ENCODE results near the gene FBXO21.
"Not testable (repeated sequence)": the region's sequence is repeated elsewhere in the genome, so short reads cannot be mapped to it uniquely, and the experiment has no call there.

Gene FBXO21, protein sequence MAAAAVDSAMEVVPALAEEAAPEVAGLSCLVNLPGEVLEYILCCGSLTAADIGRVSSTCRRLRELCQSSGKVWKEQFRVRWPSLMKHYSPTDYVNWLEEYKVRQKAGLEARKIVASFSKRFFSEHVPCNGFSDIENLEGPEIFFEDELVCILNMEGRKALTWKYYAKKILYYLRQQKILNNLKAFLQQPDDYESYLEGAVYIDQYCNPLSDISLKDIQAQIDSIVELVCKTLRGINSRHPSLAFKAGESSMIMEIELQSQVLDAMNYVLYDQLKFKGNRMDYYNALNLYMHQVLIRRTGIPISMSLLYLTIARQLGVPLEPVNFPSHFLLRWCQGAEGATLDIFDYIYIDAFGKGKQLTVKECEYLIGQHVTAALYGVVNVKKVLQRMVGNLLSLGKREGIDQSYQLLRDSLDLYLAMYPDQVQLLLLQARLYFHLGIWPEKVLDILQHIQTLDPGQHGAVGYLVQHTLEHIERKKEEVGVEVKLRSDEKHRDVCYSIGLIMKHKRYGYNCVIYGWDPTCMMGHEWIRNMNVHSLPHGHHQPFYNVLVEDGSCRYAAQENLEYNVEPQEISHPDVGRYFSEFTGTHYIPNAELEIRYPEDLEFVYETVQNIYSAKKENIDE

GRCh38 chr12:117190210-117190781 lies at the start of gene FBXO21:
Gene FBXO21, minus strand, starts transcription at chr12:117190470. Its CDS starts 14 bp downstream, at chr12:117190456.
- in situ Hi-C loops (cut with HindIII; ENCODE audit: low sequenced_read_pairs): no loop called here

- in situ Hi-C loops (cut with HindIII; ENCODE audit: low sequenced_read_pairs): no loop called here
These were observed 46.3 kb upstream of the FBXO21 start for GRCh38 chr12:117236456-117237001.

DNA sequence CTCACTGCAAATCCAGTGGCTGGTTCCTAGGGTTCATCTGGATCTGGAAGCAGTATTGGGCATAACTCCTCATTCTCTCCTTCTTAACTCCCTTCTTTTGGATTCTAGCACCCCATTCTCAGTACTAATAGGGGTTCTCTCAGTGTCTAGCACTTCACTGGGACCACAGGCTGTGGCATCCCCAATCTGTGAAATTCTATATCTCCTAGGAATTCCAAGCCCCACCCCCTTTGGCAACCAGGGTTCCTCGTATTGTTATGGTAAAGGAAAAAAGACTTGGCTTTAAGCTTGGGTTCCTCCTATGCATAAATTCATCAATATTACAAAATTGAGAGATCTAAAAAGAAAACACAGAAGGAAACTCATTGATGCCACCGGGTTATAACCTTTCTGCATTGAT lies 45.0 kb upstream of the FBXO21 start:
- in situ Hi-C loops (cut with HindIII; ENCODE audit: low sequenced_read_pairs): no loop called here

- in situ Hi-C loops (cut with HindIII; ENCODE audit: low sequenced_read_pairs): no loop called here
These were observed 44.2 kb upstream of the FBXO21 start for GRCh38 chr12:117234441-117234840.

- in situ Hi-C loops (cut with HindIII; ENCODE audit: low sequenced_read_pairs): no loop called here
These were observed 41.5 kb upstream of the FBXO21 start for GRCh38 chr12:117231750-117232149.

GRCh38 chr12:117228239-117228638 lies 38.0 kb upstream of the FBXO21 start:
- in situ Hi-C loops (cut with HindIII; ENCODE audit: low sequenced_read_pairs): no loop called here

DNA sequence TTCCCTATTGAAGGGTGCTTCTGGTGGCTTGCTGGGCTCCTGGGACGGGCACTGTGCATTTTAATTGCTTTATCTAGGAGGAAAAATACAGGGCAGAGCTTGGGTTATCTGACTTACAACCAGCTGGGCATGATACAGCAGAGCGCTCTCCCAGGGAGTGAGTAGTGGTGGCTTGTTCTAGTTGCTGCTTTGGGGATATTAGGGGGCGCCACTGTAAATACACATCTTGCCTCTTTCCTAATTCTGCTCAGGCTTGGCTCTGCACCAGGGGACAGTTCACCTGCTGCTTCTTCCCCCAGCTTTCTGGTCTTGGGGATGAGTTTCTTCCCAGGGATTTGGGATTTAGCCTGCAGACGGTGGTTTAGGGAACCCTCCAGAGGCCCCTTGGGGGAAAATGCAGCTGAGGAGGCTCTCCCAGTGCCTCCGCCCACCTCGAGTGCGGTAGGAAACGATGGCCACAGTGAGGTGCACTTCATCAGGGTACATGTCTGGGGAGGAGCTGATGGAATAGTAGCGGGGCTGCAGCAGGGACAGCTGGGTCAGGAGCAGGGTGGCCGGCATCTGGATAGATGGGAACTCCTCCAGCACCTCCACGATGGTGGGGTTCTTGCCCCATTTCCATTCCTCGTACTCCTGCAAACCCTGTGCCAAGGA lies 36.9 kb upstream of the FBXO21 start:
- in situ Hi-C loops (cut with HindIII; ENCODE audit: low sequenced_read_pairs): no loop called here

DNA sequence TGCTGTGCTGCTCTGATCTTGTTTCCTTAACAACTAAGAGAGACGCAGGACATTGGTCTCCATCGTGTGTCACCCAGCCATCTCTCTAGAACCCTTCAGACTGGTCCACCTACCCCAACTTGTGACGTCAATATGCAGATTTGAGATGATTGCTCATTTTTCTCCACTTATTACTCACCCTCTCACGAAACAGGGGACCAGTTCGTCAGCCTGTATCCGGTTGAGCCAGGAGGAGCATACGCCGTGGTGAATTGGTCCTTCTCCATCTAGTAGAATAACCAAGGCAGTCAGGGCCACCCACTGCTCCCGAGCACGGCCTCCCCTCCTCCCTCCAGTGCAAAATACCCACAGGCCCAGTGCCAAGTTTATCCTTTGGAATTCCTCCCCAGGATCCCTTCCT lies 36.2 kb upstream of the FBXO21 start:
- in situ Hi-C loops (cut with HindIII; ENCODE audit: low sequenced_read_pairs): no loop called here

GRCh38 chr12:117225179-117225578 lies 34.9 kb upstream of the FBXO21 start:
- in situ Hi-C loops (cut with HindIII; ENCODE audit: low sequenced_read_pairs): no loop called here

DNA sequence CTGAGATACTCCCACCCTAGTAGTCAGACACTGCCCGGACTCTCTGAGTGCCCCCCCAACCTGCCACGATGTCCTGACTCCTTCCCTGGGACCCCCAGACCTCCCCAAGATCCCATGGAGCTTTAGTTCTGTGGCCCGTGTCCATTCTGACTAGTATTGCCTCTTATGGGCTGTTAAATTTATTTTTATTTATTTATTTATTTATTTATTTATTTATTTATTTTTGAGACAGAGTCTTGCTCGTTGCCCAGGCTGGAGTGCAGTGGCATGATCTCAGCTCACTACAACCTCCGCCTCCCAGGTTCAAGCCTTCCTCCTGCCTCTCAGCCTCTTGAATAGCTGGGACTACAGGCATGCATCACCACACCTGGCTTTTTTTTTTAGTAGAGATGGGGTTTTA lies 30.7 kb upstream of the FBXO21 start:
- in situ Hi-C loops (cut with HindIII; ENCODE audit: low sequenced_read_pairs): not testable (repeated sequence)

- in situ Hi-C loops (cut with HindIII; ENCODE audit: low sequenced_read_pairs): no loop called here
These were observed 27.9 kb upstream of the FBXO21 start for GRCh38 chr12:117218149-117218548.

DNA sequence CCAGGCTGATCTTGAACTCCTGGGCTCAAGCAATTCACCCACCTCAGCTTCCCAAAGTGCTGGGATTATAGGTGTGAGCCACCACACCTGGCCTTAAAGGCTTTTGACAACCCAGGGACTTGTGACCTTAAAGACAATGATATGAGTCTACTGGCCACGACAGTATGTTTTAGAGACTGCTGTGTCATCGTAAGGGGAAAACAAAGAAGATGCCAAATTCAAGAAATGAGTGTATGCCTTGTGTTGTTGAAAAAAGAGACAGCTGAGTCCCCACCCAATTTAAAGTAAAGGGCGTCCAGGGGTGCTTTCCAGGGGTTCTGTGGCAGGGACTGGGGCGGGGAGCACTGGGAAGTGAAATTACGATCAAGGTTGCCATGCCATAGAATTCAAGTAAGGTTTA lies 26.4 kb upstream of the FBXO21 start:
- in situ Hi-C loops (cut with HindIII; ENCODE audit: low sequenced_read_pairs): no loop called here

- in situ Hi-C loops (cut with HindIII; ENCODE audit: low sequenced_read_pairs): loop anchor here (5.0 kb wide), 1 partner anchor 643 kb away; no protein-coding TSS in a partner anchor
These were observed 24.5 kb upstream of the FBXO21 start for GRCh38 chr12:117214797-117215196.

- in situ Hi-C loops (cut with HindIII; ENCODE audit: low sequenced_read_pairs): loop anchor here (5.0 kb wide), 1 partner anchor 644 kb away; no protein-coding TSS in a partner anchor
These were observed 23.1 kb upstream of the FBXO21 start for GRCh38 chr12:117213295-117213808.

DNA sequence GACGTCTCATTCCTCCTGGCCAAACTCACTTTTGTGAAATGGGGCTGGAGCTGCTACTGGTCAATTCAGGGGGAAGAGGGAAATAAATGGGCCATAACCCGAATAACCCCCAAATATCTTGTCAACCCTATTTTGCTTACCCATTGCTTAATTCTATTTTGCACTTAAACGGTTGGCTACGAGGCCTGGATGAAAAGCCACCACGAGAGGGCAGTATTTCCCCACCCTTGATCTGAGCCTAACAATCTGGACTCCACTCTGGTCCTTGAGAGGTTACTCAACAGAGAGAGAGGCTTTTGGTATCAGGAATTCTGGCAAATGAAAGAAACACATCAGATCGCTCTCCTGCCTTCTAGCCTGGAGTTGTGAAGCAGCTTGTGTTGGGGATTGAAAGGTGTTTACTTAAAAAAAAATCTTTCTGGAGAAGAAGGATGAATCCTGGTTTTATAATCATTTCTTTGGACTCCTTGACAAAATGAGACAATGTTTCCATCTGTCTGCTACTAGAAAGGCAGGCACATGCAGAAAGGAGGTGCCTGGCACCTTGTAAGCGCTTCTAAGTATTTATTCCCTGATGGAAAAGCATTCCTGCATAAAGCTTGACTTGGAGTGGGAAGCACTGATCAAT lies 22.4 kb upstream of the FBXO21 start:
- in situ Hi-C loops (cut with HindIII; ENCODE audit: low sequenced_read_pairs): loop anchor here (5.0 kb wide), 1 partner anchor 645 kb away; no protein-coding TSS in a partner anchor

GRCh38 chr12:117210266-117210918 lies 20.1 kb upstream of the FBXO21 start:
- in situ Hi-C loops (cut with HindIII; ENCODE audit: low sequenced_read_pairs): loop anchor here (5.0 kb wide), 1 partner anchor 647 kb away; no protein-coding TSS in a partner anchor

- in situ Hi-C loops (cut with HindIII; ENCODE audit: low sequenced_read_pairs): loop anchor here (5.0 kb wide), 1 partner anchor 648 kb away; no protein-coding TSS in a partner anchor
These were observed 19.4 kb upstream of the FBXO21 start for GRCh38 chr12:117209626-117210025.

DNA sequence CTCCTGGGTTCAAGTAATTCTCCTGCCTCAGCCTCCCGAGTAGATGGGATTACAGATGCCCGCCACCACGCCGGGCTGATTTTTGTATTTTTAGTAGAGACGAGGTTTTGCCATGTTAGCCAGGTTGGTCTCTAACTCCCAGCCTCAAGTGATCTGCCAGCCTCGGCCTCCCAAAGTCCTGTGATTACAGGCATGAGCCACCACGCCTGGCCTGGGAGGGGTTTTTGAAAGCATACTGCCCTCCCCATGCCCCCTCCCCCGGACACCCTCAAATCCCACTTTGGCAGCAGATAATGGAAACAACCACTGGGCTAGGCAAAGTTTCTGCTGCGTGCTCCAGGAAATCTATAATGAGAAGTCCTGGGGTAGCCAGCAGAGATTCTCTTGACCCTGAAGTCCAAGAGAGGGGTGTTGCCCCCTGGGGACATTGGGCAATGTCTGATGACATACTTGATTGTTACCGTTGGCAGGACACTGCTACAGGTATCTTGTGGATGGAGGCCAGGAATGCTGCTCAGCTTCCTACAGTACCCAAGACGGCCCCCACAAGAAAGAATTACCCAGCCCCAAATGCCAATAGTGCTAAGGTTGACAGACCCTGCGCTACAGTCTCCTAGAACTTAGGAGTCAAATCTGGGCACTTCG lies 18.7 kb upstream of the FBXO21 start:
- in situ Hi-C loops (cut with HindIII; ENCODE audit: low sequenced_read_pairs): no loop called here

- in situ Hi-C loops (cut with HindIII; ENCODE audit: low sequenced_read_pairs): no loop called here
These were observed 17.9 kb upstream of the FBXO21 start for GRCh38 chr12:117208206-117208605.
